Glutamatergic neuron (in vitro differentiated cells): ENCODE measurements around the gene ZSCAN4. TPM values are rescaled to one million over a fixed set of nuclear protein-coding genes. Genes with fewer than 3 reads are reported as not detected.

ENCODE experiments used
- DNase-seq: peaks from one replicate; pipeline ENCODE4 v3.0.0; 2022
- H3K27ac Mint-ChIP-seq: one replicate; pipeline ENCODE4 v1.8.0; 2020; ENCODE audit warnings: mild to moderate bottlenecking, mixed read lengths, inconsistent platforms; ENCODE audit not compliant: unreplicated experiment
- H3K27me3 Mint-ChIP-seq: one replicate; pipeline ENCODE4 v1.8.0; 2020; ENCODE audit warnings: mild to moderate bottlenecking, moderate library complexity, mixed read lengths, inconsistent platforms; ENCODE audit not compliant: unreplicated experiment
- H3K36me3 Mint-ChIP-seq: one replicate; pipeline ENCODE4 v1.8.0; 2020; ENCODE audit warnings: mild to moderate bottlenecking, mixed read lengths, inconsistent platforms; ENCODE audit not compliant: unreplicated experiment
- H3K4me1 Mint-ChIP-seq: one replicate; pipeline ENCODE4 v1.8.0; 2020; ENCODE audit warnings: mild to moderate bottlenecking, low read depth, mixed read lengths, inconsistent platforms; ENCODE audit not compliant: unreplicated experiment
- H3K4me3 Mint-ChIP-seq: one replicate; pipeline ENCODE4 v1.8.0; 2020; ENCODE audit warnings: mild to moderate bottlenecking, mixed read lengths, inconsistent platforms; ENCODE audit not compliant: unreplicated experiment
- H3K9me3 Mint-ChIP-seq: one replicate; pipeline ENCODE4 v1.8.0; 2020; ENCODE audit warnings: mild to moderate bottlenecking, moderate library complexity, mixed read lengths, inconsistent platforms; ENCODE audit not compliant: unreplicated experiment
- CTCF ChIP-seq: fragments of 200-600 bp; sonication (generic); IDR thresholded peaks from one replicate; pipeline ENCODE4 v1.5.0; 2021; ENCODE audit not compliant: partially characterized antibody, unreplicated experiment
- total RNA-seq: library from RNA; stranded (reverse); fragmentation: NEBNext Ultra II Directional; extraction: Animal tissue kit (Norgen Biotek cat#: 25700); gene quantifications from one replicate; pipeline ENCODE4 v1.2.1, GENCODE V29; 2021; ENCODE audit not compliant: unreplicated experiment

Gene ZSCAN4
- total RNA-seq, 1 donor from 2014 or later, result 0.69 TPM

GRCh38 chr19:57672466-57672865, 3.7 kb downstream of the ZSCAN4 start:
- H3K27me3 Mint-ChIP-seq, result no peaks in the 10 kb centered on the region
- H3K27ac Mint-ChIP-seq, result no peak overlapping the region

GRCh38 chr19:57675881-57676280, 7.1 kb downstream of the ZSCAN4 start:
- DNase-seq, result no peak
- Mint-ChIP-seq H3K9me3 (no peaks in the 10 kb centered on the region), H3K36me3 (no peaks in the 10 kb centered on the region), H3K27me3 (no peaks in the 10 kb centered on the region), H3K4me3 (no peak overlapping the region), H3K27ac (no peak overlapping the region), H3K4me1 (no peaks in the 10 kb centered on the region)
- no peak for TF ChIP-seq CTCF

More at GRCh38 chr19:57672466-57672865, 3.7 kb downstream of the ZSCAN4 start:
- DNase-seq, result no peak
- no peak for TF ChIP-seq CTCF
- no peaks in the 10 kb centered on the region for H3K36me3 Mint-ChIP-seq
- no peak overlapping the region for H3K4me3 Mint-ChIP-seq
- H3K9me3 Mint-ChIP-seq, result no peaks in the 10 kb centered on the region
- no peaks in the 10 kb centered on the region for H3K4me1 Mint-ChIP-seq

- Mint-ChIP-seq H3K4me3 (peak overlapping the region; percentile 97), H3K9me3 (peaks cover 31% of the 10 kb centered on the region), H3K36me3 (peaks cover 51% of the 10 kb centered on the region), H3K27ac (peak overlapping the region; percentile 88), H3K4me1 (peaks cover 13% of the 10 kb centered on the region), H3K27me3 (peaks cover 14% of the 10 kb centered on the region)
- DNase-seq, result no peak
- TF ChIP-seq CTCF, result no peak
These were observed 13.6 kb downstream of the ZSCAN4 start for GRCh38 chr19:57682226-57682766.

GRCh38 chr19:57686727-57687126, 18.0 kb downstream of the ZSCAN4 start:
- Mint-ChIP-seq H3K9me3 (peaks cover 36% of the 10 kb centered on the region), H3K36me3 (peaks cover 77% of the 10 kb centered on the region), H3K4me1 (peaks cover 13% of the 10 kb centered on the region), H3K27me3 (peaks cover 14% of the 10 kb centered on the region), H3K4me3 (no peak overlapping the region), H3K27ac (no peak overlapping the region)
- DNase-seq, result no peak
- no peak for TF ChIP-seq CTCF

- Mint-ChIP-seq H3K4me3 (no peak overlapping the region), H3K9me3 (peaks cover 33% of the 10 kb centered on the region), H3K4me1 (peaks cover 9% of the 10 kb centered on the region), H3K27ac (no peak overlapping the region), H3K27me3 (peaks cover 14% of the 10 kb centered on the region), H3K36me3 (peaks cover 74% of the 10 kb centered on the region)
- TF ChIP-seq CTCF, result no peak
- no peak for DNase-seq
These were observed 18.8 kb downstream of the ZSCAN4 start for GRCh38 chr19:57687363-57688010.
